GM23248 (cell line): ENCODE results near the gene CCDC63.

ENCODE experiments used
- EZH2 ChIP-seq: fragments of 200-600 bp; sonication (generic); IDR thresholded peaks from 2 replicates; pipeline ENCODE4 v1.6.1; 2018; ENCODE audit warnings: antibody characterized with exemption, mild to moderate bottlenecking; ENCODE audit not compliant: insufficient read depth, poor library complexity, severe bottlenecking
- EZH2phosphoT487 ChIP-seq: fragments of 200-600 bp; sonication (generic); IDR thresholded peaks from 2 replicates; pipeline ENCODE4 v1.6.1; 2018; ENCODE audit warnings: antibody characterized with exemption, moderate library complexity, mild to moderate bottlenecking, low read depth; ENCODE audit not compliant: insufficient read depth

GRCh38 chr12:110813756-110814155 is 33.0 kb upstream of the CCDC63 start:
- TF ChIP-seq EZH2 (no peak), EZH2phosphoT487 (no peak)
